ENCODE results near the gene LMF2. TPM values are rescaled to one million over a fixed set of nuclear protein-coding genes. Genes with fewer than 3 reads are reported as not detected.

Gene LMF2
- total RNA-seq, 1 experiment from 2014 or later, result 42.4 TPM

DNA sequence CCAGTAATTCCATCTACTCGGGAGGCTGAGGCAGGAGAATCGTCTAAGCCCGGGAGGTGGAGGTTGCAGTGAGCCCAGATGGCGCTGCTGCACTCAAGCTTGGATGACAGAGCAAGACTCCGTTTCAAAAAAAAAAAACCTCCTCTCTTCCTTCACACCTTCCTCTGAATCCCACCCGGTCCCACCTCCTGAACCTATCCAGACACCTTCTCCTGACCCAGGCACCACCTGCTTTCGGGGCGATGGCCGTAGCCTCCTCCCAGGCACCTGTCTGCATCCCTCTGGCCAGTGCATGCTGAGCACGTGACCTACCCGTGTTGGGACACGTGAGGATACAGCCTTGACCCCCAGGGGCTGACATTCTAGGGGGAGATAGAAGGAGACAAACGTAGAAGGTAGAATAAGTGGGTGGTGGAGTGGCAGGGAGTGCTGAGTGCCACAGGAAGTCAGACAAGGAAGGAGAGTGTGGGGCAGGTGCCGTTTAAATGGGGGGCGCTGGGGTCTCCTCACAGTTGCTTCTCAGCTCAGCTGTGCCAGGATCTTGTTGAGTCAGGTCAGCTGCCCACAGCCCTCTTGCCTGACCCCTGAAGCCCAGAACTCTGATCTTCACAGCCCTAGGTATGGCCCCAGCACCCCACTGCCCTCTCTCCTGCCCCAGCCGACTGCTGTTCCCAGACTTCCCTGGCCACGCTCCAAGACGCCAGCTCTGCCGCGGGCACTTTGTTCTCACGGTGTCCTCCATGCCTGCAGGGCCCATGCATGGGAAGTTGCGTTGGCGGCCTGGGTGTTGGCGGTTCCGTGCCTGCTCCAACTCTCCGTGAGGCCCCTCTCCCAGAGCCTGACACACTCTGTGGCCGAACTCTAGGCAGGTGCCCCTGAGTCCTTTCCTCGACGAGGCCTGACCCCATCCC lies 22.0 kb downstream of the LMF2 start:
- ChIA-PET POLR2A (ENCODE audit: unreplicated experiment) (no interaction called here), CTCF (interaction anchor here (0.6 to 0.7 kb wide), 2 partner anchors 32 to 87 kb away, joined by 3 to 8 read pairs; no protein-coding TSS in a partner anchor)
- Histone ChIP-seq H3K36me3 (ENCODE audit: low read depth, low read length) (no peaks in the 10 kb centered on the region), H3K79me2 (ENCODE audit: low read length) (no peaks in the 10 kb centered on the region), H3K4me1 (ENCODE audit: insufficient read depth, low read length) (no peaks in the 10 kb centered on the region), H3K27ac (ENCODE audit: low read length) (no peak overlapping the region), H3F3A (ENCODE audit: low read length, unreplicated experiment) (no peaks in the 10 kb centered on the region), H2AFZ (ENCODE audit: low read length) (no peak overlapping the region), H3K9me3 (ENCODE audit: low read length) (no peaks in the 10 kb centered on the region), H3K9me2 (replicated peaks; ENCODE audit: low read length) (no peaks in the 10 kb centered on the region), H3K9ac (ENCODE audit: low read length) (no peak overlapping the region), H3K4me3 (ENCODE audit: low read length) (no peak overlapping the region), H3K27me3 (ENCODE audit: low read length) (no peaks in the 10 kb centered on the region), H3K4me2 (ENCODE audit: low read length) (no peak overlapping the region), H4K20me1 (ENCODE audit: low read length) (no peaks in the 10 kb centered on the region)
- intact Hi-C loops (cut with micrococcal nuclease), result no loop called here
- no peak for DNase-seq
- BruUV-seq (replicated peaks), result no TSS peak
- TF ChIP-seq, protein P1, sequence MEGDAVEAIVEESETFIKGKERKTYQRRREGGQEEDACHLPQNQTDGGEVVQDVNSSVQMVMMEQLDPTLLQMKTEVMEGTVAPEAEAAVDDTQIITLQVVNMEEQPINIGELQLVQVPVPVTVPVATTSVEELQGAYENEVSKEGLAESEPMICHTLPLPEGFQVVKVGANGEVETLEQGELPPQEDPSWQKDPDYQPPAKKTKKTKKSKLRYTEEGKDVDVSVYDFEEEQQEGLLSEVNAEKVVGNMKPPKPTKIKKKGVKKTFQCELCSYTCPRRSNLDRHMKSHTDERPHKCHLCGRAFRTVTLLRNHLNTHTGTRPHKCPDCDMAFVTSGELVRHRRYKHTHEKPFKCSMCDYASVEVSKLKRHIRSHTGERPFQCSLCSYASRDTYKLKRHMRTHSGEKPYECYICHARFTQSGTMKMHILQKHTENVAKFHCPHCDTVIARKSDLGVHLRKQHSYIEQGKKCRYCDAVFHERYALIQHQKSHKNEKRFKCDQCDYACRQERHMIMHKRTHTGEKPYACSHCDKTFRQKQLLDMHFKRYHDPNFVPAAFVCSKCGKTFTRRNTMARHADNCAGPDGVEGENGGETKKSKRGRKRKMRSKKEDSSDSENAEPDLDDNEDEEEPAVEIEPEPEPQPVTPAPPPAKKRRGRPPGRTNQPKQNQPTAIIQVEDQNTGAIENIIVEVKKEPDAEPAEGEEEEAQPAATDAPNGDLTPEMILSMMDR (conservative IDR thresholded peaks at IDR 0.05; ENCODE audit: low read depth, low read length), result no peak
- ATAC-seq, result no peak

DNA sequence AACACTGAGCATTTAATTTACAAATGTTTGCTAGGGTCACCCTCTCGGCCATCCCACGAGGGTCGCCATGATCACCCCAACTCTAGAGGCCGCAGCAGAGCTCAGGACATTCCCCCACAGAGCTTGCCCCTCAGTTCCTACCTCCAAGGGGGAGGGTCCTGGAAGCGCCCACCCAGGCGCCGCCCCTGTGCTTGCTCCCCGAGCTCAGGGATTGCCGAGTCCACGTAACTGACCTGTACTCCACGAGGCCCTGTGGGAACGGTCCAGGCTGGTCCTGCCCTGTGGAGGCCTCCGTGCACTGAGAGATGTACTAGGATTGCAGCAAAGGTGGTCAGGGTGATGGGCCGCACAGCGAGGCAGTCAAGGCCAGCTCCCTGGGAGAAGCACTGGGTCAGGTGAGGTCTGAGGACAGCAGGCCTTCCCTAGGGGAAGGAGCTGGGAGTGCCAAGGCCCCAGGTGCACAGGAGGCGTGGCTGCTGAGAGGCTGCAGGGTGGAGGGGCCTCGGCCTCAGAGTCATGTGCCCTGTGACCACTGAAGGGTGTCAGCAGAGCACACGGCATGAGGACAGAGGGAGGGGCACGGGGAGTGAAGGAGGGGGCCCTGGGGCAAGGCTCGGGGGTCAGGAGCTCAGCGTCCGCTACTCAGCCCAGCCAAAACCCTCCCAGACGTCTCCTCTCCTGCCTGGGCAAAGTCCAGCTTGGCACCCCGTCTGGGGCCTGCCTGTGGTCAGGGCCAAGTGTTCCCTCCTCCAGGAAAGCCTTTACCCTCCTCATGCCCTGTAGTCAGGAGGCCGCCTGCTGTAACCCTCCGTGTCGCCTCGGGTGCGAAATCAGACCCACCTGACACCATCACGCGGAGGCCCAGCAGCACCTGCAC lies 23.3 kb downstream of the LMF2 start:
- H2AFZ ChIP-seq (ENCODE audit: low read length), result no peak overlapping the region
- H3K36me3 ChIP-seq (ENCODE audit: low read depth, low read length), result no peaks in the 10 kb centered on the region
- no peaks in the 10 kb centered on the region for H3K4me1 ChIP-seq (ENCODE audit: insufficient read depth, low read length)
- no peak for TF ChIP-seq EZH2 (IDR thresholded peaks at IDR 0.05; ENCODE audit: low read length, unreplicated experiment)
- TF ChIP-seq EZH2phosphoT487 (IDR thresholded peaks at IDR 0.05; ENCODE audit: borderline replicate concordance, low read length), result no peak
- TF ChIP-seq, protein P1 (conservative IDR thresholded peaks at IDR 0.05; ENCODE audit: low read depth, low read length), result no peak
- no peak overlapping the region for H3K27ac ChIP-seq (ENCODE audit: low read length)
- no peak overlapping the region for H3K9ac ChIP-seq (ENCODE audit: low read length)
- ATAC-seq (no peak), DNase-seq (no peak)
- no peak overlapping the region for H3K4me3 ChIP-seq (ENCODE audit: low read length)
- intact Hi-C loops (cut with micrococcal nuclease), result no loop called here
- H3K79me2 ChIP-seq (ENCODE audit: low read length), result no peaks in the 10 kb centered on the region
- H3F3A ChIP-seq (ENCODE audit: low read length, unreplicated experiment), result no peaks in the 10 kb centered on the region
- ChIA-PET CTCF (interaction anchor here (0.6 to 0.7 kb wide), 2 partner anchors 42 to 85 kb away, joined by 3 to 8 read pairs; no protein-coding TSS in a partner anchor), POLR2A (ENCODE audit: unreplicated experiment) (no interaction called here)
- no peaks in the 10 kb centered on the region for H3K9me3 ChIP-seq (ENCODE audit: low read length)
- H3K4me2 ChIP-seq (ENCODE audit: low read length), result no peak overlapping the region
- no peaks in the 10 kb centered on the region for H4K20me1 ChIP-seq (ENCODE audit: low read length)
- H3K9me2 ChIP-seq (replicated peaks; ENCODE audit: low read length), result no peaks in the 10 kb centered on the region
- no TSS peak for BruUV-seq (replicated peaks)
- no peaks in the 10 kb centered on the region for H3K27me3 ChIP-seq (ENCODE audit: low read length)
